Activated CD4-positive, alpha-beta memory T cell treated with anti-CD3 and anti-CD28 coated beads, Interleukin-2, amount 10 ng/mL, durations not matched to agents 7 days and 5 days (primary cell): ENCODE results near the gene VPS72. TPM values are rescaled to one million over a fixed set of nuclear protein-coding genes. Genes with fewer than 3 reads are reported as not detected.

ENCODE experiments used
- total RNA-seq, 2 experiments: library from RNA; stranded (reverse); gene quantifications; one replicate each; pipeline ENCODE4 v1.2.3, GENCODE V29; 2021

The VPS72 gene
- total RNA-seq, 2 experiments from 2014 or later = 76.1 to 78.8 TPM

Other genes starting within 250 kb of the VPS72 start
- gene CERS2, start 215.4 kb downstream of the VPS72 start, total RNA-seq = 100 to 1,000 TPM; 177 to 181 TPM
- not detected for gene ANXA9, start 207.9 kb downstream of the VPS72 start, total RNA-seq
- gene MINDY1, start 183.3 kb downstream of the VPS72 start, total RNA-seq = 10 to 100 TPM; 19.9 to 20.5 TPM
- gene PRUNE1, start 181.7 kb downstream of the VPS72 start, total RNA-seq = 10 to 100 TPM; 13.8 to 16.6 TPM
- 1 to 10 TPM in 1 of 2 experiments, under 1 TPM in 1; 0.98 to 1.2 TPM for gene BNIPL, start 153.6 kb downstream of the VPS72 start, total RNA-seq
- 1 to 10 TPM; 1.2 to 1.7 TPM for gene C1orf56, start 142.4 kb downstream of the VPS72 start, total RNA-seq
- 100 to 1,000 TPM; 345 to 347 TPM for gene CDC42SE1, start 130.6 kb downstream of the VPS72 start, total RNA-seq
- gene MLLT11, start 129.8 kb downstream of the VPS72 start, total RNA-seq = 1 to 10 TPM; 3.2 to 3.4 TPM
- 10 to 100 TPM; 24.5 to 25.9 TPM for gene GABPB2, start 119.4 kb downstream of the VPS72 start, total RNA-seq
- 1 to 10 TPM; 1.8 to 2.3 TPM for gene SEMA6C, start 43.6 kb downstream of the VPS72 start, total RNA-seq
- 10 to 100 TPM; 31.2 to 32.0 TPM for gene TNFAIP8L2, start 33.5 kb downstream of the VPS72 start, total RNA-seq
- 1 to 10 TPM; 2.0 to 2.1 TPM for gene LYSMD1, start 24.3 kb downstream of the VPS72 start, total RNA-seq
- 10 to 100 TPM; 63.5 to 67.9 TPM for gene SCNM1, start 24.1 kb downstream of the VPS72 start, total RNA-seq
- 1 to 10 TPM; 1.5 to 1.9 TPM for gene TMOD4, start 14.2 kb downstream of the VPS72 start, total RNA-seq
- gene PIP5K1A, start 8.4 kb upstream of the VPS72 start, total RNA-seq = 10 to 100 TPM; 53.9 to 61.1 TPM
- gene PSMD4, start 64.5 kb upstream of the VPS72 start, total RNA-seq = 100 to 1,000 TPM; 178 to 188 TPM
- 10 to 100 TPM; 31.4 to 32.6 TPM for gene ZNF687, start 92.1 kb upstream of the VPS72 start, total RNA-seq
- 10 to 100 TPM; 71.2 to 72.9 TPM for gene PI4KB, start 137.2 kb upstream of the VPS72 start, total RNA-seq
- 10 to 100 TPM; 96.2 to 99.3 TPM for gene RFX5, start 157.1 kb upstream of the VPS72 start, total RNA-seq
- not detected for gene SELENBP1, start 182.5 kb upstream of the VPS72 start, total RNA-seq
- 100 to 1,000 TPM; 280 to 282 TPM for gene PSMB4, start 209.4 kb upstream of the VPS72 start, total RNA-seq